ENCODE measurements around the gene DNAJC28. TPM values are rescaled to one million over a fixed set of nuclear protein-coding genes. Genes with fewer than 3 reads are reported as not detected.

The DNAJC28 gene
- polyA plus RNA-seq, 1 of the 3 experiments (the other 2 are of a cell fraction) = 0.58 TPM

GRCh38 chr21:33491373-33492102, at the start of gene DNAJC28 (continued):
- TF ChIP-seq TAF1 (IDR thresholded peaks at IDR 0.05; ENCODE audit: borderline replicate concordance, low read depth, low read length) (0 out of 2 replicates have a peak, but pooled peaks have one; percentile 9), FOSL2 (IDR thresholded peaks at IDR 0.05; ENCODE audit: borderline replicate concordance, low read depth) (no peak), RXRA (IDR thresholded peaks at IDR 0.05; ENCODE audit: borderline replicate concordance, low read depth) (no peak), USF2 (IDR thresholded peaks at IDR 0.05; ENCODE audit: borderline replicate concordance, low read depth, low read length) (no peak), SIN3A (IDR thresholded peaks at IDR 0.05; ENCODE audit: borderline replicate concordance, low read depth, low read length) (peak; percentile 23; the same call in 1 of the 2 replicates), JUND (IDR thresholded peaks at IDR 0.05) (no peak), POLR2AphosphoS5 (IDR thresholded peaks at IDR 0.05; ENCODE audit: low read depth, low read length) (peak; percentile 56), IRF3 (IDR thresholded peaks at IDR 0.05; ENCODE audit: low read depth, low read length) (no peak), FOXM1 (IDR thresholded peaks at IDR 0.05; ENCODE audit: low read depth) (no peak), SMC3 (IDR thresholded peaks at IDR 0.05; ENCODE audit: low read depth, low read length) (no peak)

- CTCF ChIA-PET = no interaction called here
- DNase-seq = no peak
- Histone ChIP-seq H3K27me3 (ENCODE audit: insufficient read depth) (no peaks in the 10 kb centered on the region), H3K9ac (peak overlapping the region; percentile 97), H3K4me3 (ENCODE audit: low read depth in 2 of 2, low read length in 1 of 2) (peak overlapping the region; percentile 78), H3K4me2 (peak overlapping the region; percentile 98), H3F3A (replicated peaks; ENCODE audit: insufficient read depth) (peaks cover 31% of the 10 kb centered on the region), H3K36me3 (replicated peaks in 1 of 2; ENCODE audit: control insufficient read depth in 1 of 2, insufficient read depth in 2 of 2, low read length in 1 of 2) (peaks cover 29 to 31% of the 10 kb centered on the region in 2 experiments), H3K9me2 (no peaks in the 10 kb centered on the region), H4K20me1 (ENCODE audit: insufficient read depth) (peaks cover 29% of the 10 kb centered on the region), H3K79me2 (ENCODE audit: insufficient read depth) (peaks cover 84% of the 10 kb centered on the region), H3K27ac (ENCODE audit: low read depth in 2 of 2, low read length in 1 of 2) (peak overlapping the region; percentile 99), H3K9me3 (no peaks in the 10 kb centered on the region), H3K4me1 (ENCODE audit: control insufficient read depth in 1 of 2, insufficient read depth in 2 of 2, low read depth in 1 of 2, low read length in 1 of 2) (peaks cover 8 to 10% of the 10 kb centered on the region in 2 experiments; a peak in 3 of 4 replicates), H2AFZ (ENCODE audit: low read depth) (peak overlapping the region; percentile 67)
- TF ChIP-seq CHD2 (IDR thresholded peaks at IDR 0.05; ENCODE audit: low read length, partially characterized antibody) (no peak), GABPA (IDR thresholded peaks at IDR 0.05; ENCODE audit: low read depth) (0 out of 2 replicates have a peak, but pooled peaks have one; percentile 35), SMC3 (IDR thresholded peaks at IDR 0.05; ENCODE audit: low read depth, low read length) (no peak), USF2 (IDR thresholded peaks at IDR 0.05; ENCODE audit: borderline replicate concordance, low read depth, low read length) (no peak), ZBTB33 (IDR thresholded peaks at IDR 0.05; ENCODE audit: borderline replicate concordance, low read depth) (no peak), JUND (IDR thresholded peaks at IDR 0.05) (no peak), MAX (IDR thresholded peaks at IDR 0.05; ENCODE audit: low read depth) (no peak), PBX3 (IDR thresholded peaks at IDR 0.05) (no peak)
- POLR2A ChIA-PET = interaction anchor here (2.0 kb wide), 1 partner anchor 10 kb away, joined by 5 read pairs; no protein-coding TSS in a partner anchor
- WGBS (ENCODE audit: low lambda C conversion rate) = 5% methylated on average over 19 of the region's 19 CpGs
Observed at GRCh38 chr21:33541105-33541711, 49.7 kb upstream of the DNAJC28 start.

Data from SK-N-SH (cell line).